NCI-H1105 (cell line): ENCODE data around the gene STK39.

Experiments
- DNase-seq: peaks from one replicate; lab custom pipeline; 2025; lab: John Stamatoyannopoulos, UW

Gene STK39

GRCh38 chr2:167932123-167932693 lies 315.2 kb downstream of the STK39 start:
- DNase-seq, result no peak

- DNase-seq, result no peak
Measured at GRCh38 chr2:167929484-167929883, 317.9 kb downstream of the STK39 start.

GRCh38 chr2:167928434-167928833 lies 319.0 kb downstream of the STK39 start:
- DNase-seq, result no peak

GRCh38 chr2:167925758-167926157 lies 321.6 kb downstream of the STK39 start:
- peak; percentile 10 for DNase-seq

- DNase-seq, result no peak
Measured at GRCh38 chr2:167924556-167924955, 322.8 kb downstream of the STK39 start.

GRCh38 chr2:167916756-167917155 lies 330.6 kb downstream of the STK39 start:
- no peak for DNase-seq

GRCh38 chr2:167914969-167915368 lies 332.4 kb downstream of the STK39 start:
- no peak for DNase-seq

- no peak for DNase-seq
Measured at GRCh38 chr2:167908786-167909185, 338.6 kb downstream of the STK39 start.

GRCh38 chr2:167905668-167906067 lies 341.7 kb downstream of the STK39 start:
- no peak for DNase-seq
